Pons (tissue), 1 donor: ENCODE measurements around the gene HHIPL1.
"Not testable (repeated sequence)": the region's sequence is repeated elsewhere in the genome, so short reads cannot be mapped to it uniquely, and the experiment has no call there.

Experiments
- DNase-seq: peaks from one replicate; pipeline ENCODE4 v3.0.0-alpha.2; 2016; ENCODE audit warnings: low spot score

The HHIPL1 gene

DNA sequence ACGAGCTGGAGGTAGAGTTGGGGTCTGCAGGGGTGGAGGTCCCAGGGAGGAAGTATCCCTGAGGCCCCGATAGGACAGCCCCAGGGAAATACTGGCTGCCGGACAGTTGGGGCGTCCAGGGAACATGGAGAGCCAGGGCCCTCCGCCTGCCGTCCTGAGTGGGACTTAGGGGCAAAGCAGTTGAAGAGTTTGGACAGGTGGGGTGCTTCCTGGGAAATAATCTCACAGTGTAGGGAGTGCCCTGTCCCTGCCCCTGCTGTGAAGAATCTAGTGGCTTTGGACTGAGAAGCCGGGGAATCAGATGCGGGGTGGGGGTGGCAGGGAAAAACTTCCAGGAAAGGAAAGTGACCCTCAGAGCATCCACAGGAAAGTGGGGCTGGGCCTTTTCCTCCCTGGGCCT is 9.8 kb upstream of the HHIPL1 start:
- no peak for DNase-seq

GRCh38 chr14:99636487-99636886 is 8.4 kb upstream of the HHIPL1 start:
- no peak for DNase-seq

GRCh38 chr14:99637624-99638023 is 7.3 kb upstream of the HHIPL1 start:
- DNase-seq, result no peak

DNA sequence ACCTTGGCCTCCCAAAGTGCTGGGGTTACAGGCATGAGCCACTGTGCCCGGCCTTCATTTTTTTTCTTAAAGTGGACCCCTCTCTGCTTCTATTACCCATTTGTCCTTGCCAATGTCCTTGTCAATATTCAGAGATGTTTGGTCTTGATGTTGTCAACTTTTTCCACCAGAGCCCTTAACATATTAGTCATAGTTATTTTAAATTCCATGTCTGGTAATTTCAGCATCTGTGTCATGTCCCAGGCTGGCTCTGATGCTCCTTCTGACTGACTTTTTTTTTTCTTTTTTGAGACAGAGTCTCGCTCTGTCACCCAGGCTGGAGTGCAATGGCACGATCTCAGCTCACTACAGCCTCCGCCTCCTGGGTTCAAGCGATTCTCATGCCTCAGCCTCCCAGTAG is 2.2 kb upstream of the HHIPL1 start:
- DNase-seq, result not testable (repeated sequence)

DNA sequence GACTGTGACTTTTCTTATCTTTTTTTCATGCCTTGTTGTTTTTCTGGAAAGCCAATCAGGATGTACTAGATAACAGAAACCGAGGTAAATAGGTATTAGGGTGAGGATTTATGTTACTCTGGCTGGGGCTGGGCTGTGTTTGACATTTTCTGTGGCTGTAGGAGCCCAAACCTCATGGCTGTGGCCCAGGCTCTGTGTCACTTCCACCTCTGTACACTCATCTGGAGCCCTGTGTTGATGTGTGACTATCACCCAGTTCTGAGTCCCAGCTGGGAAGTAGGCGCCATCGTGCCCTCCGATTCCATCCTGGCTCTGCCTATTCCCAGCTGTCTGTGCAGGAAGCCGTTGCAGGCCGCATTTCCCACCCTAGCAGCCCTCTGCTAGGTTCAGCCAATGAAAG is 1.6 kb upstream of the HHIPL1 start:
- no peak for DNase-seq

DNA sequence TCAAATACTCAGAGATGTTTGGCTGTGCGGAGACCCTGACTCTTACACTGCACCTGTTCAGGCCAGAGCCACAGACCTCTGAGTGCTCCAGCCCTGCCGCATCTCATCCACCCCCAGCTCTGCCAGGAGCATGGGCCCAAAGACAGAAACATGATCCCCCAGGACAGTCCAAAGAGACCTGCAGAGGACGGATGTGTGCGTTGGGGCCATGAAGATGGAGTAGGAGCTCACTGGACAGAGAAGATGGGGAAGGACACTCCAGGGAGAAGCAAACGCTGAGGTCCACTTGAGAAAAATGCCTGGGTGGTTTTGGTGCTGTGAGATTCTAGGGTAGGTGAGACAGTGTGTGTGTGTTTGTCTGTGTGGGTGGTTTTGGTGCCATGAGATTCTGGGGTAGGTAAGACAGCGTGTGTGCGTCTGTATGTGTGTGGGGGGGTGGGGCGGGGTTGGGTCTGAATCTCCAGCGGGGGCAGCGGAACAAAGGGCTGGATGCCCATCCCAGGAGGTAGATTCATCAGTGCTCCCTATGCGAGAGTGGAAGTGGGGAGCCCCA is 818 bp upstream of the HHIPL1 start:
- no peak for DNase-seq

GRCh38 chr14:99645545-99646505 is 896 bp downstream of the HHIPL1 start:
- DNase-seq, result no peak

DNA sequence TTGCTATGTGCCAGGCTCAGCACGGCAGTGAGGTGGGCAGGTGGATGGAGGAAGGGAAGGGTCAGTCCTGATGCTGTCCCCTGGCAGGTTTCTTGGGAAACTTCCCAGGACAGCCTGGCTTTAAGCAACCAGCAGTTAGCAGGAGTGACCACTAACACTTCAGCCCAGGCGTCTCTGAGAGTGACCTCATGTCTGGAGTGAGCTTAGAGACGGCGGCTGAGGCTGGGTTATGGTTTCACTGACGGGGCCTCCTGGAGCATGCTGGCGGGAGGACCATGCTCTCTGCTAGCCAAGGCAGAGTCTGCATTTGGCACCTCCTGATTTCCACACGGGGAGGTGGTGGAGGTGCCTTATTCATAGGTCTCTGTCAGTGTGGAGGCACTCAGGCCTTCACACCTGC is 2.5 kb downstream of the HHIPL1 start:
- DNase-seq, result no peak

DNA sequence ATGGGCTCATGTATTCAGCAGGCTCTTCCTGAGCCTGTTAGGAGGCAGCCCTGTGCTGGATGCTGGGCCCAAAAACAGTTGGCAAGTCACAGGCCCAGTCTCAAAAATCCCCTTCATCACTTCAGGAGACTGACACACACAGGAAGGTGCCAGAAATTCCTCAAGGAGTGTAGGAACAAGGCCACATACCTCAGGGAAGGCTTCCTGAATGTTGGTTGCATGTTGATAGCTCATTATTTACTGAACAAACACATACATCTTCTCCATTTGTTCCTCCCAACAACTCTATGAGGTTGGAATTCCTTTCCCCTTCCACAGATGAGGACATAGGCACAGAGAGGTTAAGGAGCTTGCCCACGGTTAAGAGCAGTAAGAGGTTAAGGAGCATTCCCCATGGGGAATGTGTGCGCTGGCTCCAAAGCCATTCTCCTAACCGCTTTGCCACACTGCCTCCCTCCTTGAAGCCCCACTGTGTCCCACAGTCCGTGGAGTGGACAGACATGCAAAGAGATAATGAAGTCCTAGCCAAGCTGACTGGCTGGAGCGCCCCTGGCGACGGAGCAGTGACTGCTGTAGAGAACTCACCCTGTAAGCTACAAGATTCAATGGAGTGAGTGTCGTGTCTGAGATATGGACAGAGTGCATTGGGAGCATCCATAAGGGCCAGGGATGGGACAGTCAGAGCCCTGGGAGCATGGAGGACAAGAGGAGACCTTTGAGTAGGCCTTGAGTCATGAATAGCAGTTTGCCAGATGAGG is 3.3 kb downstream of the HHIPL1 start:
- no peak for DNase-seq

- DNase-seq, result no peak
These were observed 4.3 kb downstream of the HHIPL1 start for GRCh38 chr14:99649219-99649618.

DNA sequence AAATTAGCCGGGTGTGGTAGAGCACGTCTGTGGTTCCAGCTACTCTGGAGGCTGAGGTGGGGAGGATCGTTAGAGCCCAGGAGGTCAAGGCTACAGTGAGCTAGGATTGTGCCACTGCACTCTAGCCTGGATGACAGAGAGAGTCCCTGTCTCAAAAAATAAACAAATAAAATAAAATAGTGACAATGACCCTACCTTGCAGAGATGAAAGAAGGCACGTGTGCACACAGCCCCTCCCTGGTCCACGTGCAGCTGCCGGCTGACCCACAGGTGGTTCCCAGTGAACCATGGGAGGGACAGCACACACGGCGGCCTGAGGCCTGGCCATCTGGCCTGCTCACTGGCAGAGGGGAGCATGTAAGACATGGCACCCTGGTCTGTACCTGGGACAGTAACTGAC is 4.7 kb downstream of the HHIPL1 start:
- no peak for DNase-seq

DNA sequence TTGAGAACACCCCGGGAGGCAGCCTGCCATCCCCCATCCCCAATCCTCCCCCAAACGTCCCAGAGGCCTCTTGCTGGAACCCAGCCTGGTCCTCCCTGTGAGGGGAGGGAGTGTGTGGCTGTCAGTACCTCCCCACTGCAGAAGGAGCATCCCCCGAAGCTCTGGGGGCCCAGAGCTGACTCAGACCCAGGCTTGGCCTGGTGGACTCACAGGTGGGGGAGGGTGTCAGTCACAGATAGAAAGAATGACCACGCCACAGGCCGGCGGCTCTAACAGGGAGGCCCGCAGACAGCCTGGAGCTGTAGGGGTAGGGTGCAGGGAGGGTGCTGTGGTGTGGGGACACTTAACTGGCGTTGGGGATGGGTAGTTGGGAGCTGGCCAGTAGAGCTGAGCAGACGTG is 5.3 kb downstream of the HHIPL1 start:
- no peak for DNase-seq

- DNase-seq, result no peak
These were observed 7.2 kb downstream of the HHIPL1 start for GRCh38 chr14:99651953-99652746.

DNA sequence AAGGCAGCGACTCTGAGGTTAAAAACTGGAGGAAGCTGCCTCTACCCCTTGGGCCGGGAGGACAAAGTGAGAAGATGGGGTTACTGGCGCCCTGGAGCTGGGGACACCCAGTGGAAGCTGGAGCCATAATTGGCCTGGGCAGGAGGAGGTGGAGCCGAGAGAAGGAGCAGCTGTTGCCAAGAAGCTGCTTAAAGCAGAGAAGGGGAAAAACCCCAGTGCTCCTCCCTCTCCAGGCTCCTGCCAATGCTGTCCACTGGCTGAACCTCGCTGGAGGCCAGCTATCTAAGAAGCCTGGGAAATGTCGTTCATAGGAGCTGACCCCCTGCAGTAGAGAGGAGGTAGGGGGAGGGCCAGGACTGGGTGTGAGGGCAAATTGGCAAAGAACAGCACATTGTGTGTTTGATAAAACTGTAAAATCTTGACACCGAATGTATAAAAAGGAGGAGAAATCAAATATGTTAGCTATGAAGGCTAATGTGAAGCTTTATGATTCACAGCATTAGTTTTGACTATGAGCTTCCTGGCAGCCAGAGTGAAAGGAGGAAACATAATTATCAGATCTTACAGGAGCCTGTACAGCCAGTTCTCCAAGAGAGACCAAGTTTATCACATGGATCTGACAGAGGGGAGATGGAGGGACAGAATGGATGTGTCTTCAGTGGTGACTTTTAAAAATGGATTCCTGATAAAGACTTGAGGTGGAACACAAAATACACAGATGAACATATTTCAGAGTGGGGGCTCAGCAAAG is 9.5 kb downstream of the HHIPL1 start:
- DNase-seq, result peak; percentile 30

DNA sequence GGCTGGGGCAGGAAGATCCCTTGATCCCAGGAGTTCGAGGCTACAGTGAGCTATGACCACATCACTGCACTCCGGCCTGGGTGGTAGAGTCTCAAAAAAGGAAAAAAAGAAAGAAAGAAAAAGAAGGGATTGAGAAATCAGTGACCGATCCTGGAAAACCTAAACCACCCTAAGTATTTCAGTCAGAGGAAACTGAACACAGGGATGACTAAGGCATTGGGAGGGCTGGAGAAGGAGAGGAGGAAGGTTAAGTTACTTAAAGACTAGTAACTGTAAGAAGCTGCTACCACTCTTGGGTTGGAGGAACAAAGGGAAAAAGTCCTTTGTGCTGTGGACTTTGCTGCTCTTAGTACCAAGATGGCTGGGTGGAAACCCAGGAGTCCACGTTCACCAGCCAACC is 10.6 kb downstream of the HHIPL1 start:
- DNase-seq, result no peak

DNA sequence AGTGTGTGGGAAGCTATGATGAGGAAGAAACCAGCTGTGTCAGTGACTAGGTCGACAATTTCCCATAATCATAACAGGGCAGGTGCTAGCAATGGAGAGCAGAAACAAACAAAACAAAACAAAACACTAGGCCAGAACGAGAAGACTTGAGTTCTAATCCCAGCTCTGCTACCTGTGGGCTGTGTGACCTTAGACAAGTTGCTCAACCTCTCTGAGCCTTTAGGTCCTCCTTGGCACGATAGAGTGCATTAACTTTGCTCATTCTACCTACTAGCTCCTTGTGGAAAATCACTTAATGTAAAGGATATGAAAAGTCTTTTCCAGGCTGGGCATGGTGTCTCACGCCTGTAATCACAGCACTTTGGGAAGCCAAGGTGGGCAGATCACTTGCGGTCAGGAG is 11.2 kb downstream of the HHIPL1 start:
- DNase-seq, result no peak

DNA sequence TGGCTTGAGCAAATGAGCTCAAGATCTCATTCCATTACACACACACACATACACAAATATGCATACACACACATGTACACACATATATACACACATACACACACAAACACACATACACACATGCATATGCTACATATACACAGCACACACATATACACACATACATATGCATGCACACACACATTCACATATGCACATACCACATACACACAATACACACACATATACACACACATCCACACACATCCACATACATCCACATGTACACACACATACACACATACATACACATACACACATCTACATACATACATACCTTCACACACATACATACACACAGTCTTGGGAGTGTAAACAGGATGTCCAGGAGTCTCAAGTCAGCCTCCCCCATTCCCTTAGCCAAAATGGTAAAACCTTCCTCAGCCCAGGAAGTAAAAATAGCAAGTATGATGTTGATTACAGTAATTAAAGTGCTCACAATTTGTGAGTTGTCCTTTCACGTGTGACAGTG is 12.8 kb downstream of the HHIPL1 start:
- DNase-seq, result no peak

DNA sequence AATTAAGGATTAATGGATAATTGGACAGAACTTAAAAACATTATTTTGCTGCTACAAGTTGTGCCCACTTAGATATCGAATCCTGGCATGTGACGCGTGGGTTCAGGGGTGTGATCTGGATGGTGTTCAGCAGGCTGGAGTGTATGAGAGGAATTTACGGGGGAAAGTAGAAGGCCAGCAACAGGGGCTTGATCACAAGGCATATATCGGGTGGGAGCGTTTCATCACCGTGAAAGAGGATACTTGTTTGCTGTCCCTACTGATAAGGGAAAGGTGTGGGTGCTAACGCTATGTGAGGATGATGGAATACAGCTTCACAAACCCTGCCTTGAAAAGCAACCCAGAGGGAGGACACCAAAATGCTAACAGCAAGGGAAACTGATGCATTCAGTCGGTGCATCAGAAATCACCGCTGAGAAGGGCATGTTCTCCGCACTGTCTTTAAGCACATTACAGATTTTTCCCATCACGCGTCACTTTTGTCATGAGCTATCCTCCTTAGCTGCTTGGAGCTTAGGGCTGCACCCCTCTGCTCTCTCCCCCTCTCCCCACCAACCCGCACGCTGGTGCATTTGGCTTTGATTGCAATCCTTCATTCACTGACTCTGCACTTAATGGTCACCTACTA is 13.4 kb downstream of the HHIPL1 start:
- DNase-seq, result no peak

DNA sequence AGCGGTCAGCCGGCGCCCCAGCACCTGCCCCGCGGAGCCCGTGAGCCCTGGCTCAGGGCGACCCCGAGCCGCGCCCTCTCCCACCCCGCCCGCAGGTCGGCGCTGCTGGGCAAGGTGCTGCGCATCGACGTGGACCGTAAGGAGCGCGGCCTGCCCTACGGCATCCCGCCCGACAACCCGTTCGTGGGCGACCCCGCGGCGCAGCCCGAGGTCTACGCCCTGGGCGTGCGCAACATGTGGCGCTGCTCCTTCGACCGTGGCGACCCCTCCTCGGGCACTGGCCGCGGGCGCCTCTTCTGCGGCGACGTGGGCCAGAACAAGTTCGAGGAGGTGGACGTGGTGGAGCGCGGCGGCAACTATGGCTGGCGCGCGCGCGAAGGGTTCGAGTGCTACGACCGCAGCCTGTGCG is 14.4 kb downstream of the HHIPL1 start:
- no peak for DNase-seq

DNA sequence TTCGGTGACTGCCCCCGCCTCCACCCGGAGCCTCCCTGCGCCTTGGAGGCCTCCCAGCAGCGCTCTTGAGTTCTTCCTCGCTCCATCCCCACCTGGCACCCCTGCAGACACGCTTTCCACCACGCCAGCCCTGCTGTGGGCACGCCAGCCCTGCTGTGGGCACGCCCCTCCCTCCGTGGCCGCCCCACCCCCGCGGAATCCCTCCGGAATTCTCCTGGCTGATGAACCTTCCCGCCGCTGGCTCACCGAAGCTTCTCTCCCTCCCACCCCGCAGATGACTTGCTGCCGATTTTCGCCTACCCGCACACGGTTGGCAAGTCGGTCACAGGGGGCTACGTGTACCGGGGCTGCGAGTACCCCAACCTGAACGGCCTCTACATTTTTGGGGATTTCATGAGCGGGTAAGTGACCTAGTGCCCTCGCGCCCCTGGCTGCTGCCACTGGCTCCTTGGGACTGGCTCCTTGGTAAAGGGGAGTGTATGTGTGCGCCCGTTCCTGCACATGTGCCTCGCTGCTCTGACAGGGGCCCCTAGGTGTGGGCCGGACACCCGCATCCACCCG is 15.2 kb downstream of the HHIPL1 start:
- DNase-seq, result no peak
